Measurements from ENCODE around the gene OR2A42. TPM values are rescaled to one million over a fixed set of nuclear protein-coding genes. Genes with fewer than 3 reads are reported as not detected.
"Not testable (repeated sequence)": the region's sequence is repeated elsewhere in the genome, so short reads cannot be mapped to it uniquely, and the experiment has no call there.

The OR2A42 gene
- not detected for total RNA-seq

GRCh38 chr7:144239365-144239764, at the start of gene OR2A42:
OR2A42 (minus strand) TSS chr7:144239605; CDS start chr7:144232843, 6,762 bp downstream.
- H3K36me3 Mint-ChIP-seq; H3K27ac Mint-ChIP-seq; H3K9me3 Mint-ChIP-seq; DNase-seq (ENCODE audit: low spot score in 2 of 2); ATAC-seq: not testable (repeated sequence)

GRCh38 chr7:144287171-144287784, 47.9 kb upstream of the OR2A42 start:
- H3K36me3 Mint-ChIP-seq; DNase-seq (ENCODE audit: low spot score in 2 of 2); H3K27ac Mint-ChIP-seq; H3K9me3 Mint-ChIP-seq: not testable (repeated sequence)
- ATAC-seq, result peak in 1 of 2 donors; percentile 63

- not testable (repeated sequence) for DNase-seq (ENCODE audit: low spot score in 2 of 2); H3K27ac Mint-ChIP-seq; ATAC-seq; H3K9me3 Mint-ChIP-seq; H3K36me3 Mint-ChIP-seq
Observed at GRCh38 chr7:144283716-144284115, 44.3 kb upstream of the OR2A42 start.

GRCh38 chr7:144282490-144282889, 43.1 kb upstream of the OR2A42 start:
- ATAC-seq; H3K27ac Mint-ChIP-seq; DNase-seq (ENCODE audit: low spot score in 2 of 2); H3K36me3 Mint-ChIP-seq; H3K9me3 Mint-ChIP-seq: not testable (repeated sequence)

GRCh38 chr7:144281981-144282380, 42.6 kb upstream of the OR2A42 start:
- not testable (repeated sequence) for H3K9me3 Mint-ChIP-seq, H3K36me3 Mint-ChIP-seq

GRCh38 chr7:144280010-144280409, 40.6 kb upstream of the OR2A42 start:
- not testable (repeated sequence) for DNase-seq (ENCODE audit: low spot score in 2 of 2); H3K9me3 Mint-ChIP-seq; H3K36me3 Mint-ChIP-seq; H3K27ac Mint-ChIP-seq
- peak in 1 of 2 donors; percentile 68 for ATAC-seq

More at GRCh38 chr7:144281981-144282380, 42.6 kb upstream of the OR2A42 start:
- not testable (repeated sequence) for DNase-seq (ENCODE audit: low spot score in 2 of 2); H3K27ac Mint-ChIP-seq; ATAC-seq

- H3K36me3 Mint-ChIP-seq; H3K9me3 Mint-ChIP-seq; H3K27ac Mint-ChIP-seq; ATAC-seq; DNase-seq (ENCODE audit: low spot score in 2 of 2): not testable (repeated sequence)
Observed at GRCh38 chr7:144275281-144275680, 35.9 kb upstream of the OR2A42 start.

GRCh38 chr7:144269188-144269587, 29.8 kb upstream of the OR2A42 start, which contains the start of gene CTAGE8:
CTAGE8 (minus strand) TSS chr7:144269288; CDS start chr7:144269250, 38 bp downstream.
- ATAC-seq; H3K36me3 Mint-ChIP-seq; H3K9me3 Mint-ChIP-seq; H3K27ac Mint-ChIP-seq; DNase-seq (ENCODE audit: low spot score in 2 of 2): not testable (repeated sequence)

- ATAC-seq; H3K9me3 Mint-ChIP-seq; DNase-seq (ENCODE audit: low spot score in 2 of 2); H3K36me3 Mint-ChIP-seq; H3K27ac Mint-ChIP-seq: not testable (repeated sequence)
Observed at GRCh38 chr7:144264692-144265091, 25.3 kb upstream of the OR2A42 start, which contains the start of gene OR2A7. OR2A7 (minus strand) TSS chr7:144264792; CDS start chr7:144259628, 5,164 bp downstream.

GRCh38 chr7:144262128-144262527, 22.7 kb upstream of the OR2A42 start:
- not testable (repeated sequence) for H3K36me3 Mint-ChIP-seq; ATAC-seq; DNase-seq (ENCODE audit: low spot score in 2 of 2); H3K9me3 Mint-ChIP-seq; H3K27ac Mint-ChIP-seq

- DNase-seq (ENCODE audit: low spot score in 2 of 2); H3K9me3 Mint-ChIP-seq; H3K36me3 Mint-ChIP-seq; H3K27ac Mint-ChIP-seq; ATAC-seq: not testable (repeated sequence)
Observed at GRCh38 chr7:144259067-144259466, 19.7 kb upstream of the OR2A42 start.

- DNase-seq (ENCODE audit: low spot score in 2 of 2) (no peak), ATAC-seq (no peak)
- Mint-ChIP-seq H3K9me3 (no peaks in the 10 kb centered on the region), H3K36me3 (no peaks in the 10 kb centered on the region), H3K27ac (no peak overlapping the region)
Observed at GRCh38 chr7:144256112-144256511, 16.7 kb upstream of the OR2A42 start.

- H3K36me3 Mint-ChIP-seq, result no peaks in the 10 kb centered on the region
- ATAC-seq, result no peak
- no peak for DNase-seq (ENCODE audit: low spot score in 2 of 2)
- no peak overlapping the region for H3K27ac Mint-ChIP-seq
- H3K9me3 Mint-ChIP-seq, result no peaks in the 10 kb centered on the region
Observed at GRCh38 chr7:144255471-144255897, 16.1 kb upstream of the OR2A42 start.

GRCh38 chr7:144252307-144252706, 12.9 kb upstream of the OR2A42 start:
- ATAC-seq; DNase-seq (ENCODE audit: low spot score in 2 of 2): not testable (repeated sequence)

GRCh38 chr7:144247674-144248330, 8.4 kb upstream of the OR2A42 start:
- not testable (repeated sequence) for DNase-seq (ENCODE audit: low spot score in 2 of 2); H3K9me3 Mint-ChIP-seq; H3K27ac Mint-ChIP-seq; H3K36me3 Mint-ChIP-seq; ATAC-seq

More at GRCh38 chr7:144252307-144252706, 12.9 kb upstream of the OR2A42 start:
- not testable (repeated sequence) for H3K9me3 Mint-ChIP-seq, H3K27ac Mint-ChIP-seq, H3K36me3 Mint-ChIP-seq

- not testable (repeated sequence) for H3K36me3 Mint-ChIP-seq; H3K9me3 Mint-ChIP-seq; ATAC-seq; H3K27ac Mint-ChIP-seq; DNase-seq (ENCODE audit: low spot score in 2 of 2)
Observed at GRCh38 chr7:144246967-144247366, 7.6 kb upstream of the OR2A42 start.

- ATAC-seq; DNase-seq (ENCODE audit: low spot score in 2 of 2); H3K9me3 Mint-ChIP-seq; H3K36me3 Mint-ChIP-seq; H3K27ac Mint-ChIP-seq: not testable (repeated sequence)
Observed at GRCh38 chr7:144245372-144245771, 6.0 kb upstream of the OR2A42 start.

All from activated naive CD4-positive, alpha-beta T cell treated with anti-CD3 and anti-CD28 coated beads, Interleukin-2, amount 50 U/mL, for 72 hours (primary cell).